HepG2 (cell line): Measurements from ENCODE around the gene CRAMP1. TPM values are rescaled to one million over a fixed set of nuclear protein-coding genes. Genes with fewer than 3 reads are reported as not detected.

ENCODE experiments used
- ASH2L ChIP-seq: fragments of 300-600, 200-600 bp; sonication (generic); IDR thresholded peaks from 2 replicates; pipeline ENCODE4 v1.7.0; 2017; ENCODE audit warnings: low read depth, mild to moderate bottlenecking, moderate library complexity, mixed read lengths, low read length; ENCODE audit not compliant: insufficient read length
- CBFB ChIP-seq: sonication (generic); formaldehyde crosslinking; IDR thresholded peaks from 2 replicates; pipeline ENCODE4 v1.4.0; 2020; ENCODE audit warnings: missing genetic modification reagents
- CENPT ChIP-seq: sonication (generic); formaldehyde crosslinking; IDR thresholded peaks from 2 replicates; pipeline ENCODE4 v1.8.0; 2022; ENCODE audit warnings: low read depth, mild to moderate bottlenecking, moderate library complexity, missing genetic modification reagents
- EHMT2 ChIP-seq: fragments of 200-600 bp; sonication (generic); IDR thresholded peaks from 2 replicates; pipeline ENCODE4 v1.7.0; 2017; ENCODE audit warnings: antibody characterized with exemption, low read depth, low read length, borderline replicate concordance
- ELF1 ChIP-seq: sonication (generic); formaldehyde crosslinking; IDR thresholded peaks from 2 replicates; pipeline ENCODE4 v1.4.0; 2020; ENCODE audit warnings: missing genetic modification reagents
- ISL2 ChIP-seq: sonication (generic); formaldehyde crosslinking; IDR thresholded peaks from 2 replicates; pipeline ENCODE4 v1.5.0; 2020; ENCODE audit warnings: missing genetic modification reagents
- MLLT10 ChIP-seq: sonication (generic); formaldehyde crosslinking; IDR thresholded peaks from 2 replicates; pipeline ENCODE4 v1.4.0; 2020; ENCODE audit warnings: missing genetic modification reagents
- NFE2L2 ChIP-seq: fragments of 150-350 bp; IDR thresholded peaks from 2 replicates; pipeline ENCODE4 v1.6.1; 2014; ENCODE audit warnings: low read length
- NFRKB ChIP-seq: fragments of 450-650 bp; IDR thresholded peaks from 2 replicates; pipeline ENCODE4 v1.6.1; 2017
- PCBP2 ChIP-seq: fragments of 200-400 bp; formaldehyde crosslinking; optimal IDR thresholded peaks from 2 replicates; pipeline ENCODE3; 2018; ENCODE audit warnings: low read length, low read depth; ENCODE audit not compliant: poor library complexity, severe bottlenecking
- POLR2A ChIP-seq, 2 experiments: IDR thresholded peaks; 2 replicates each; pipeline ENCODE4 v1.6.1; 2011; ENCODE audit warnings: low read depth in 2 of 2, low read length in 2 of 2, mild to moderate bottlenecking in 1 of 2, moderate library complexity in 1 of 2; ENCODE audit not compliant: insufficient read depth in 1 of 2
- POLR2G ChIP-seq: fragments of 200-400 bp; formaldehyde crosslinking; IDR thresholded peaks from 2 replicates; pipeline ENCODE4 v1.6.1; 2018; ENCODE audit warnings: mild to moderate bottlenecking, low read depth, low read length, moderate library complexity
- RNF2 ChIP-seq: fragments of 450-650 bp; conservative IDR thresholded peaks from 2 replicates; pipeline ENCODE4 v1.6.1; 2016; ENCODE audit warnings: low read depth
- SP4 ChIP-seq: sonication (generic); formaldehyde crosslinking; IDR thresholded peaks from 2 replicates; pipeline ENCODE4 v1.8.1; 2023; ENCODE audit warnings: mild to moderate bottlenecking, missing genetic modification reagents
- SRSF1 ChIP-seq: fragments of 200-400 bp; formaldehyde crosslinking; optimal IDR thresholded peaks from 2 replicates; pipeline ENCODE3; 2017; ENCODE audit warnings: mild to moderate bottlenecking, low read depth, low read length, moderate library complexity
- THAP9 ChIP-seq: sonication (generic); formaldehyde crosslinking; IDR thresholded peaks from 2 replicates; pipeline ENCODE4; 2020; ENCODE audit warnings: missing genetic modification reagents, mild to moderate bottlenecking, borderline replicate concordance
- YEATS2 ChIP-seq: sonication (generic); formaldehyde crosslinking; IDR thresholded peaks from 2 replicates; pipeline ENCODE4 v1.4.0; 2020; ENCODE audit warnings: missing genetic modification reagents, borderline replicate concordance
- YEATS4 ChIP-seq: sonication (generic); formaldehyde crosslinking; IDR thresholded peaks from 2 replicates; pipeline ENCODE4 v1.4.0; 2020; ENCODE audit warnings: missing genetic modification reagents, borderline replicate concordance
- ZNF552 ChIP-seq: sonication (generic); formaldehyde crosslinking; IDR thresholded peaks from 2 replicates; pipeline ENCODE4 v1.9.0; 2022; ENCODE audit warnings: missing genetic modification reagents, mild to moderate bottlenecking, borderline replicate concordance
- ZNF724P ChIP-seq: sonication (generic); formaldehyde crosslinking; IDR thresholded peaks from 2 replicates; pipeline ENCODE4 v1.8.0; 2022; ENCODE audit warnings: missing genetic modification reagents, borderline replicate concordance
- ZNF772 ChIP-seq: sonication (generic); formaldehyde crosslinking; IDR thresholded peaks from 2 replicates; pipeline ENCODE4 v1.5.0; 2020; ENCODE audit warnings: mild to moderate bottlenecking, missing genetic modification reagents
- polyA plus RNA-seq, 8 experiments: library from polyadenylated mRNA; depleted of rRNA in 3 of 8; stranded (reverse) in 7 of 8; unstranded in 1 of 8; fragments of >200 nt; fragmentation: Illumina TruSeq in 4 of 8; extraction: Trizol in 4 of 8; gene quantifications; 2 replicates each; pipeline versions ENCODE4 v1.2.1 to v1.2.3, GENCODE V29; 2011 to 2016; ENCODE audit warnings: low read depth in 4 of 8, missing spikeins in 1 of 8, mixed read lengths in 1 of 8; ENCODE audit not compliant: insufficient read depth in 1 of 8
- total RNA-seq, 5 experiments: library from RNA; depleted of rRNA; stranded (reverse); fragments of >200 nt; fragmentation: Illumina TruSeq; extraction: Trizol; gene quantifications; 2 replicates each; pipeline ENCODE4 v1.2.3, GENCODE V29; 2016; ENCODE audit warnings: low read depth in 1 of 5
- TF ChIP-seq, protein P1 (sequence below): sonication (generic); formaldehyde crosslinking; IDR thresholded peaks from 2 replicates; pipeline ENCODE4 v1.5.0; 2020; ENCODE audit warnings: missing genetic modification reagents
- TF ChIP-seq, protein P2 (sequence below): sonication (generic); formaldehyde crosslinking; IDR thresholded peaks from 2 replicates; pipeline ENCODE4 v1.8.0; 2022; ENCODE audit warnings: mild to moderate bottlenecking, missing genetic modification reagents, moderate library complexity
- TF ChIP-seq, protein P3 (sequence below): sonication (generic); formaldehyde crosslinking; IDR thresholded peaks from 2 replicates; pipeline ENCODE4 v1.5.0; 2020; ENCODE audit warnings: mild to moderate bottlenecking, missing genetic modification reagents, borderline replicate concordance

Gene CRAMP1
- total and polyA plus RNA-seq, 2 of the 13 experiments (the other 11 are each of a cell fraction or from before 2014, with no cell fraction given): 6.8 to 9.7 TPM

GRCh38 chr16:1610899-1611632, 1.1 kb upstream of the CRAMP1 start (continued):
- TF ChIP-seq, protein P1, sequence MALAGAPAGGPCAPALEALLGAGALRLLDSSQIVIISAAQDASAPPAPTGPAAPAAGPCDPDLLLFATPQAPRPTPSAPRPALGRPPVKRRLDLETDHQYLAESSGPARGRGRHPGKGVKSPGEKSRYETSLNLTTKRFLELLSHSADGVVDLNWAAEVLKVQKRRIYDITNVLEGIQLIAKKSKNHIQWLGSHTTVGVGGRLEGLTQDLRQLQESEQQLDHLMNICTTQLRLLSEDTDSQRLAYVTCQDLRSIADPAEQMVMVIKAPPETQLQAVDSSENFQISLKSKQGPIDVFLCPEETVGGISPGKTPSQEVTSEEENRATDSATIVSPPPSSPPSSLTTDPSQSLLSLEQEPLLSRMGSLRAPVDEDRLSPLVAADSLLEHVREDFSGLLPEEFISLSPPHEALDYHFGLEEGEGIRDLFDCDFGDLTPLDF (CRISPR knock-in tag): no peak
- TF ChIP-seq POLR2G (peak; percentile 40), CBFB (CRISPR knock-in tag) (no peak), CENPT (CRISPR knock-in tag) (no peak), SP4 (CRISPR knock-in tag) (no peak), NFRKB (no peak), ELF1 (CRISPR knock-in tag) (no peak), ISL2 (CRISPR knock-in tag) (no peak), NFE2L2 (no peak), ZNF552 (CRISPR knock-in tag) (no peak), PCBP2 (no peak), SRSF1 (peak; percentile 22), RNF2 (0 out of 2 replicates have a peak, but pooled peaks have one; percentile 26), YEATS4 (0 out of 2 replicates have a peak, but pooled peaks have one; percentile 48), YEATS2 (CRISPR knock-in tag) (0 out of 2 replicates have a peak, but pooled peaks have one; percentile 2), POLR2A (IDR thresholded peaks at IDR 0.05; ENCODE audit: insufficient read depth in 1 of 2, low read depth in 2 of 2, low read length in 2 of 2) (no peak; a peak in 1 of 4 replicates), EHMT2 (no peak), ZNF724P (CRISPR knock-in tag) (no peak), ZNF772 (CRISPR knock-in tag) (peak; percentile 19; the same call in 1 of the 2 replicates), THAP9 (CRISPR knock-in tag) (no peak), MLLT10 (no peak), ASH2L (no peak)
- TF ChIP-seq, protein P2, sequence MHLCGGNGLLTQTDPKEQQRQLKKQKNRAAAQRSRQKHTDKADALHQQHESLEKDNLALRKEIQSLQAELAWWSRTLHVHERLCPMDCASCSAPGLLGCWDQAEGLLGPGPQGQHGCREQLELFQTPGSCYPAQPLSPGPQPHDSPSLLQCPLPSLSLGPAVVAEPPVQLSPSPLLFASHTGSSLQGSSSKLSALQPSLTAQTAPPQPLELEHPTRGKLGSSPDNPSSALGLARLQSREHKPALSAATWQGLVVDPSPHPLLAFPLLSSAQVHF (CRISPR knock-in tag): 0 out of 2 replicates have a peak, but pooled peaks have one; percentile 7
- TF ChIP-seq, protein P3, sequence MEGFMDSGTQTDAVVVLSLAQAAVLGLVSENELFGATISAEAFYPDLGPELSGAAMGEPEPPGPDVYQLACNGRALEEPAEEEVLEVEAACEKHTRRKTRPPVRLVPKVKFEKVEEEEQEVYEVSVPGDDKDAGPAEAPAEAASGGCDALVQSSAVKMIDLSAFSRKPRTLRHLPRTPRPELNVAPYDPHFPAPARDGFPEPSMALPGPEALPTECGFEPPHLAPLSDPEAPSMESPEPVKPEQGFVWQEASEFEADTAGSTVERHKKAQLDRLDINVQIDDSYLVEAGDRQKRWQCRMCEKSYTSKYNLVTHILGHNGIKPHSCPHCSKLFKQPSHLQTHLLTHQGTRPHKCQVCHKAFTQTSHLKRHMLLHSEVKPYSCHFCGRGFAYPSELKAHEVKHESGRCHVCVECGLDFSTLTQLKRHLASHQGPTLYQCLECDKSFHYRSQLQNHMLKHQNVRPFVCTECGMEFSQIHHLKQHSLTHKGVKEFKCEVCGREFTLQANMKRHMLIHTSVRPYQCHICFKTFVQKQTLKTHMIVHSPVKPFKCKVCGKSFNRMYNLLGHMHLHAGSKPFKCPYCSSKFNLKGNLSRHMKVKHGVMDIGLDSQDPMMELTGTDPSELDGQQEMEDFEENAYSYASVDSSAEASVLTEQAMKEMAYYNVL (CRISPR knock-in tag): no peak
